ENCODE data around the gene GP9.

- TF ChIP-seq POLR2A (IDR thresholded peaks at IDR 0.05): no peak
- TF ChIP-seq CTCF (IDR thresholded peaks at IDR 0.05): no peak
Measured at GRCh38 chr3:129058441-129059200, 2.0 kb upstream of the GP9 start.
